NCI-H1105 treated with DMSO at 0.1 percent for 48 hours (cell line): Measurements from ENCODE around the gene SKA3.
"Not testable (repeated sequence)": the region's sequence is repeated elsewhere in the genome, so short reads cannot be mapped to it uniquely, and the experiment has no call there.

Experiments
- DNase-seq: peaks from one replicate; lab custom pipeline; 2025; lab: John Stamatoyannopoulos, UW

The SKA3 gene

DNA sequence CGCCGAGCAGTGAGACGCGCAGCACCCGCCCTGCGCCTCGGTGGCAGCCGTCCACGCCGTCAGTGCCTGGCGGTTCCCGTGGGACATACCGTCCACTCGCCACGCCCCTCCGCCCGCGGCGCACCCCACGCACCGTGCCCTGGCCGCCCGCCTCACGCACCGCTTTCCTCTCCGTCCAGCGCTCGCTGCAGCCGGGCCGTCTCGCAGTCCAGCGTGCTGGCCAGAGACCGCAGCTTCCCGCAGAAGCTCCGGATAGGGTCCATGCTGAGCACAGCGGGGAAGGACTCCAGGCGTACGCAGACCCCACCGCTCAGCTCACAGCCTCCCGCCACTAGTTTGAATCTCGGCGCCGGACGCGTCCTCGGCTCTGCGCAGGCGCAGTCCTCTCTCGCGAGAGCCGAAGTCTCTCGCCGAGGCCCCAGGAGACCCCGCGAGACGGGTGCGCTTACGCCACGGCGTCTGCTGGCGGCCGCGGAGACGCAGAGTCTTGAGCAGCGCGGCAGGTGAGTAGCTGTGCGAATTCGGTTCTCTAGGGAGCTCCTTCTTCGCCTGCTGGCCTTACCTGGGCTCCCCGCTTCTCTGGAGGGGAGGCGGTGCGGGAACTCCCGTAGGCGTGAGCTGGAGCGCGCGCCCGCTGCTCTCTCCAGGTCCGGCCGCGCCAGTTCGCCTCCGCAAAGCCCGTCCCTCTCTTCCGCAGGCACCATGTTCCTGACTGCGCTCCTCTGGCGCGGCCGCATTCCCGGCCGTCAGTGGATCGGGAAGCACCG is at the start of gene SKA3, which contains the start of gene MRPL57:
TSS of gene SKA3 (minus strand) at position 338 of the 767 bp plus-strand sequence. CDS start at position 263, 75 bp downstream.
TSS of gene MRPL57 (plus strand) at position 444 of the 767 bp plus-strand sequence. CDS start at position 703, 259 bp downstream.
- peak; percentile 80 for DNase-seq

DNA sequence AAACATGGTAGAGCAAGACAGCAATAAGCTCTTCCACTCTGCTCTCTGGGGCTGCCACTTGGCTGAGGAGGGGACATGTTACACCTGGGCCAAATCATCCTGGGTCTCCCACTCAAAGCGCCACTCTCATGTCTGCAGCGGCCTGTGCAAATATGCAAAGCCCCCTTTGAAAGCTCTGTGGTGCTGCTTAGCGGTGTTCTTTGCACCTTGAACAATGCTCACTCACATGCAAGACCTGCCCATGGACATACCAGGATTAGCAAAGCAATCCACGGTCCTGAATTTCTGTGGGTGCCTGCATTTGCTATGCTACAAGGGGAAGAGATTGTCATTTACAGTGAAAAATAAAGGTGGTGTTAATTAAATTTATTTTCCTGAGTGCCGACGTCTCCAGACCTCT is 48.7 kb upstream of the SKA3 start:
- DNase-seq: no peak

DNA sequence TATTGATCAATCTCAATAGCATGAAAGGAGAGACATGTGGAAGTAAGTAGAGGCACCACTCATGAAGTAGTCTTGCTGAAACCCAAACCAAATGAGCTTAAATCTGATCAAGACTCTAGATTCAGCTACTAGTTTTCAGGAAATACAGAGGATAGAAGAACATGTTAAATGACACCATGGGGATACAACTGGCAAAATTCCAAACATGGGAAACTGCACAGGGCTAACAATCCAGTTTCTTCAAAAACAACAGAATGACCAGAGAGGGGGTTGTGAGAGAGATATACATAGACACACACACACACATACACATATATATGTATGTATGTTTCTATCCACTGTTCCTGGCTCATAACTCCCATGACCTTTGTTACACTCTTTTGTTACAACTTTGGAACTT is 44.9 kb upstream of the SKA3 start:
- DNase-seq: no peak

DNA sequence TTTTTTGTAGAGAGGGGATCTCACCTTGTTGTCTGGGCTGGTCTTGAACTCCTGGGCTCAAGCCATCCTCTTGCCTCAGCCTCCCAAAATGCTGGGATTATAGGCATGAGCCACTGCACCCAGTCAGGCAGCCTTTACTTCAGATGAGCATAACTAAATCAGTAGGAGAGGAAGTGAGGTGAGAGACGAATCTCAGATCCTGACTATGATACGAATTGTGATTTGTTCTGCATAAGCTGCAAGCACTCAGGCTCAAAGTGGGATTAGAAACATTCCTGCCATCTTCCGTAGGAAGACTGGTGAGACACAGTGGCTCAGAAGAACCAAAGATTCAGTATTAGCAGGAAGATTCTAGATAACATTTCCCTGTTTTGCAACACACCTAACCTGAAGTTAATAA is 43.4 kb upstream of the SKA3 start:
- DNase-seq: not testable (repeated sequence)

DNA sequence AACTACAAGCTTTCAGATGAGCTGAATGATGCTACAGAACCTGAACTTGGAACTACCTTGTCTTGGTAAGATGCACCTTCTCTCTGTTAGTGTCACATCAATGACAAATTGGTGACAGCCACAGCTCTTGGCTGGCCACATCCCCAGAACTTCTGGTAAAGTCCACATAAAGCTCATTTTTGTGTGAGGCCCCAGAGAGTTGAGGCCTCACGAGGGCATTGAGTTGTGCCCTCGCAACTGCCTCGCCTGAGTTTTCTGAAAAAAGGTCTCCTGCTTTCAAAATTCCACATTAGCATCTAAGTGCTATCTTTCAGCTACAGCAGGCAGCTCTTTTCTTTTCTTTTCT is 42.7 kb upstream of the SKA3 start:
- DNase-seq: no peak

DNA sequence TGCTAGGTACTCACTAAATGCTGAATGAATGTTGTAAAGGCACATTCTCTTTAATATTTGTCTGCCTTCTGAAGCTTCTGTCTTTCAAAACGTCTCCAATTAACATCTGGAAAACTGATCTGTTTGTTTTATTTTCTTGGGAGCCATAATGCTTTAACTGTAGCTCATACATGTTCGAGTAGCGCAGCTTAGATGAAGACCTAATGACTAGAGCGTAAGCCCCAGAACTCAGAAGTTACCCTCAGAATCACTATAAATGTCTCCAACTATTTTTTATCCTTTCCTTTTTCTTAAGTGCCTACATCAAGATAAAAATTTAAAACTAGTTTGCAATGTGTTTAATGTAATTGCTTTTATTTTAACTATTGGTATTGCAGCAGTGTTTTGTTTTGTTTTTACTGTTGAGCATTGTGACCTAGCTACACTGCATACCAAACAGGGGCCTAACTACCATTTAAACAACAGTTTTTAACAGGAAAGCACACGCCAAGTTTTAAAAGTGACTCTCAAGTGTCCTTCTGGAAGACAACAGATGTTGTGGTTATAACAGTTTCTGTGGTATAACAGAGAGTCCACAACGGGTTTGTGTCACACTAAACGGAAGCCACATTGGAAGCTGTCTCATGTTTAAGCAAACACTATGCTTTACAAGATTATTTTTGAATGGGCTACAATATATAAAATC is 42.1 kb upstream of the SKA3 start:
- DNase-seq: no peak

DNA sequence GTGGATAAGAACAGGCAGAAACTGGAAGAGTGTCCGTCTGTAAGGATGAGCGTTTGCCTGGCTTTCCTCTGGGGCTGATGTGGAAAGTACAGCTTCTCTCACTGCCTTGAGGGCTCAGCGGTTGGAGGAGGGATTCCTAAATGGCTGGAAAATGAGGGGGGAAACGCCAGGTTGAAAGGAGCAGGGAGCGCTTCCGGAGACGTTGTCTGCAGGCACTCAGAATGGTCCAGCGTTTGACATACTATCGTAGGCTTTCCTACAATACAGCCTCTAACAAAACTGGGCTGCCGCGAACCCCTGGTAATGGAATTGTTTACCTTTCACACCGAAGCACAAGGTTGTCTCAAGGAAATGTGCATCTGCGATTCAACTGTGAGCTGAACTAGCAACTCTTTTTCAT is 40.0 kb upstream of the SKA3 start:
- no peak for DNase-seq

DNA sequence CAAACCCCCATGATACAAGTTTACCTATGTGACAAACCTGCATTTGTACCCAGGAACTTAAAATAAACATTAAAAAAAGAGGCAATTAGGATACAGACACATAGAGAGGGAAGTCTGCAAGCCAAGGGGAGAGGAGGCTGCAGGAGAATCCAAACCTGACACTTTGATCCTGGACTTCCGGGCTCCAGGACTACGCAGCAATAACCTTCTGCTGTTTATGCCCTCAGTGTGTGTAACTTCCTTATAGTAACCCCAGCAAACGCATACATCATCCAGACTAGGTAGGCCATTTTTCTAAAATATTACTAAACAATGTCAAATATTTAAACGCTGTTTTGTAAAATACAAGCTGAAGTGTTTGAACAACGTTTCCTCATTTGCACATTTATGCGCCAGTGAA is 39.1 kb upstream of the SKA3 start:
- not testable (repeated sequence) for DNase-seq

DNA sequence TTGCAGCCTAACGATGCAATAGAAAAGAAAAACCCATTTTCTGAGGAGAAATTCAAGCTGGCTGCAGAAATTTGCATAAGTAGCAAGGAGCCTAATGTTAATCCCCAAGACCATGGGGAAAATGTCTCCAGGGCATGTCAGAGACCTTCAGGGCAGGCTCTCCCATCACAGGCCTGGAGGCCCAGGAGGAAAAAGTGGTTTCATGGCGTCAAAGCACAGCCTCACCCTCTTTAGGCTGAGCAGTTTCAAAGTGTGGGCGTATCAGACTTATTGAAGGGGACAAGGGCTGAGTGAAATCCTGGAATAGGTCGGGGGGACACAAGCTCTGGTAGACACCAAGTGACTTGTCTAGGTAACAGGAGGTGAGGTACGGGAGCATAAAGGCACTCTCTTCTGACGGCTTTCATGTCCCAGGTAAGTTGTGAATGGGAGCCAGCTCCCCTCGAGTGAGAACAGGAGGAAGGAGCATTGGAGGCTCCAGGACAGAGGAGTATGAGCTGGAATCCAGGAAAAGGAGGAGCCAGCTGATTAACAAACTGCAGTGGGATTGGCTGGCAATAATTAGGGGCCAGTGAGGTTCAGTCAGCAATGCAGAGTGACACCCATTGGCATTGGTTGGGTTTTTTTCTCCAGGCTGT is 35.9 kb upstream of the SKA3 start:
- no peak for DNase-seq

DNA sequence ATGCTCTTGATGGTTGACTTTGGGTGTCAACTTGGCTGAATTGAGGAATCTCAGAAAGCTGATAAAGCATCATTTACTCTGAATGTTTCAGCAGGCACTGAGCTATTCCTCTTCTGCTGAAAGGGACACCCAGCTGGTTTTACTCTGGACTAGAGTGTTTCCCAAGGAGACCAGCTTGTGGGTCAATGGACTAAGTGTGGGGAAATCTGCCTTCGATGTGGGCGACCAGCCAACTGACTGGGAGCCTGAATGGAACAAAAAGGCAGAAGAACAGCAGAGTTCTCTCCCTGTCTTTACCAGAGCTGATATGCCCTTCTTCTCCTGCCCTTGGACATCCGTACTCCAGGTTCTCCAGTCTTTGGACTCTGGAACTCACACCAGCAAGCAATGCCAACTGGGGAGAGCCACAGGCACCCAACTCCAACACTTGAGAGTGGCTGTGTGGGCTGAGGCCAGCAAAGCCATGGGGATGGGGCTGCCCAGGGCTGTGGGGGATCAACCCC is 32.4 kb upstream of the SKA3 start:
- no peak for DNase-seq

DNA sequence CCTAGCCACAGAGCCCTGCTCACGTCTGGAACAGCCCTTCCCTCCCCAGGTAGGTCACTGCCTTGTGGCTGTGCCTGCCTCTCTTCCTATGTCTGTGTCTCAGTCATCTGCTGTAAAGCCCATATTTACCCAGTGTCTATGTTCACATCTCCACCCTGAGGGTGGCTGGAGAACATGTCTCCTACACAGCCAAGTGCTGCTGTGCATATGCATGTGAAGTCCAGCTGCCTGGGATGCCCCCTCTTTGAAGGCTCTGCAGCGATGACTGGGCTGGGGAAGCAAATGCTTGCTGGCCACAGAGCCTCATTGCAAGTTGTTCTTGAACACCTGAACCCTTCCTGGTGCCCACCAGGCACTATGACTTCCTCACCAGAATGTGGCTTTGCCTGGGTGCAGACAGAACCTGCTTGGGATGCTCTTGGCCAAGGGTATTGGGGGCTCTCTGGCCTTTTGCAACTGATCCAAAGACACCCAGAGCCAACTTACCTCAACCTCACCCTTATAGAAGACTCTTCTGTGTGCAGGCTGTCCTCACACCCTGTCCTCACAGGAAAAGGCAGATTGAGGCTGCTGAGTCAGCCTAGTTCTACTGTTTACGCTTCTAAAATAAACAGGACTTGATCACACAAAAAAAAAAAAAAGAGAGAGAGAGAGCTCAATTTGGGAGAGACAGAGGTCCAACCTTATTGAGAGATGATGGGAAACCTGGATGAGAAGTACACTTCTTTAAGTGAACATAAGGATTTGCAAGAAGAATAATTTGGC is 26.6 kb upstream of the SKA3 start:
- DNase-seq: no peak

DNA sequence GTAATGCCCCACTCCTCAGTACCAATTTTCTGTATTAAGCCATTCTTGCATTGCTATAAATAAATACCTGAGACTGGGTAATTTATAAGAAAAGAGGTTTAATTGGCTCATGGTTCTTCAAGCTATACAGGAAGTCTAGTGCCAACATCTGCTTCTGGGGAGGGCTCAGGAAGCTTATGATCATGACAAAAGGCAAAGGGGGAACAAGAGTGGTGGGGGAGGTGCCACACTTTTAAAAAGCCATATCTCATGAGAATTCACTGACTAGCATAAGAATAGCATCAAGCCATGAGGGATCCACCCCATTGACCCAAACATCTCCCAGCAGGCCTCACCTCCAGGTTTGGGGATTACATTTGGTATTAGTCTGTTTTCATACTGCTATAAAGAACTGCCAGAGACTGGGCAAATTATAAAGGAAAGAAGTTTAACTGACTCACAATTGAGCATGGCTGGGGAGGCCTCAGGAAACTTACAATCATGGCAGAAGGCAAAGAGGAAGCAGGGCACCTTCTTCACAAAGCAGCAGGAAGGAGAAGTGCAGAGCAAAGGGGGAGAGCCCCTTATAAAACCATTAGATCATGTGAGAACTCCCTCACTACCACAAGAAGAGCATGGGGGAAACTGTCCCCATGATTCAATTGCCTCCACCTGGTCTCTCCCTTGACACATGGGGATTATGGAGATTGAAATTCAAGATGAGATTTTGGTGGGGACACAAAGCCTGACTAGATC is 25.3 kb upstream of the SKA3 start:
- not testable (repeated sequence) for DNase-seq

DNA sequence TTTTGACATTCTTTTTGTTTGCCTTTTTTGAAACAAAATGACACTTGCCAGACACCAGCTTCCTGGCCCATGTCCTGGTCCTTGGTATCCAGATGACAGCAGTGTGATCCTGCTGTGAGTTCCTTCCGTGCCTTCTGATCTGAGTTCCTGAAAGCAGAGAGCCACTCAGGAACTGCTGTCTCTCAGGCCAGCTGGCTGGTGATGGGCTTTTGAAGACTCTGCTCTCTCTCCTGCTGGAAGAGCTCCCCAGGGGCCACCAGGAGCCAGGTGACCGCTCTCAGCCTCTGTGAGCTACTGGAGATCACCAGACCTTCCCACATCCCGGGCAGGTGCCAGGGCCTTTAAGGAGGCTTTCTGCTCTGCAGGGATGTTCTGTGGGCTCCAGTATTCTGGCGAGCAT is 22.0 kb upstream of the SKA3 start:
- DNase-seq: not testable (repeated sequence)

DNA sequence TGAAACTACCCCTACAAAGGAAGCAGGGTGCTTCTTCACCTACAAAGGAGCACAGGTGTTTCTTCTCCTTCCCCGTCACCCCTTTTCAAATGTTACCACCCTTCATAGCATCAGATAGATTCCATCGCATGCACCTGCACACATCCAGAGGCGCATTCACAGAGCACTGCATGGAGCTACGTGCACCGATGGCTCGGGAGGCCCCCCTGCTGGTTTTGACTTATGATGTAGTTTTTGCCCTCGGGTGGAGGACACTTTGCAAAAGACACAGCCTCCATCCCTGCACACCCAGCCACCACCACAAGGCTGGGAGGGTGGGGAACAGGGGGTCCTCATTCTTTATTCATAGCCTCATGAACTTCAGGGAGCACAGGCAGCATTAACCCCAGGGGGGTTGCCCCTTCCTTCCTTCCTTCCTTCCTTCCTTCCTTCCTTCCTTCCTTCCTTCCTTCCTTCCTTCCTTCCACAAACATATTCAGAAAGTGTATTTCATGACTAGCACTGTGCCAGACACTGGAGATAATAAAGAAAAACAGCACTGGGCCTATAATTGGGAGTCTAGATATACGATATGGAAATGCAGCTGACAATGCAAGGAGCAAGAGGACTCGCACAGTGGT is 21.4 kb upstream of the SKA3 start:
- DNase-seq: not testable (repeated sequence)

DNA sequence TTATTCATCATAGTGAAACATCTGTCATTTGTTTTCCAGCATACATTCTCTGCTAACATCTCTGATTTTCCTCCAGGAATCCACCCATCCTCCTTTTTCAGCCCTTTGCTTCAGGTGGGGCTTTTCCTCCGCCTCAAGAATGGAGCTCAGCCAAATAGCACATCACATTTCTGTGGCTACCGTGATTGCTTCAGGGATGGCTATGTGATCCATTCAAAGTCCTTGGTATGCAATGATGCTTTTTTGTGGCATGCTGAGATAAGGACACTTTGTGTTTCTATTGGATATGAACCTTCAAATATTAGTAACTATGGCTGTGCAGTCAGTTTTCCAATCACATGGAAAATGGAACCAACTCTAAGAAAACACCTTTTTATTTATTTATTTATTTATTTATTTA is 18.4 kb upstream of the SKA3 start:
- not testable (repeated sequence) for DNase-seq

DNA sequence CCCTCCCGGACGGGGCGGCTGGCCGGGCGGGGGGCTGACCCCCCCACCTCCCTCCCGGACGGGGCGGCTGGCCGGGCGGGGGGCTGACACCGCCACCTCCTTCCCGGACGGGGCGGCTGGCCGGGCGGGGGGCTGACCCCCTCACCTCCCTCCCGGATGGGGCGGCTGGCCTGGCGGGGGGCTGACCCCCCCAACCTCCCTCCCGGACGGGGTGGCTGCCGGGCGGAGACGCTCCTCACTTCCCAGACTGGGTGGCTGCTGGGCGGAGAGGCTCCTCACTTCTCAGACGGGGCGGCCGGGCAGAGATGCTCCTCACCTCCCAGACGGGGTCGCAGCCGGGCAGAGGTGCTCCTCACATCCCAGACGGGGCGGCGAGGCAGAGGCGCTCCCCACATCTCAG is 10.1 kb upstream of the SKA3 start:
- DNase-seq: not testable (repeated sequence)

DNA sequence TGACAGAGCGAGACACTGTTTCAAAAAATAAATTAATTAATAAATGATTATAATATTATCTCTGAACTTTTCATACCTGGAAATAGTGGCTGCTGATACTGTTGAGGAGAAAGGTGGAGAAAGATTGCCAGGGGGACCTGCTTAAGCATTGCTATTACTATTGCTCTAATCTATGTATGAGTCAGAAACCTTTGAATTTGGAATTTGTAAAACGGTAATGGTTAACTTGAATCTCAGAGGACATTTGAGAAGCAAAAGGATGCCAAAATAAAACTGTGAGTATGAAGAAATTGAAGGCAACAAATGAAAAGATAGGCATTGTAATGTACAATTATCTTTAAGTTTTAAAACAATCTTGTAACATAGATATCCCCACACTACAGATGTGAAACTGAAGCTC is 5.3 kb upstream of the SKA3 start:
- no peak for DNase-seq

DNA sequence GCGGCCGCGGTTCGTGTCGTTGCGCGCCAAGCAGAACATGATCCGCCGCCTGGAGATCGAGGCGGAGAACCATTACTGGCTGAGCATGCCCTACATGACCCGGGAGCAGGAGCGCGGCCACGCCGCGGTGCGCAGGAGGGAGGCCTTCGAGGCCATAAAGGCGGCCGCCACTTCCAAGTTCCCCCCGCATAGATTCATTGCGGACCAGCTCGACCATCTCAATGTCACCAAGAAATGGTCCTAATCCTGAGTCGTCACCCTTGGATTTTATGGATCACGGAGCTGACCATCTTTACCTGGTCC is 581 bp upstream of the SKA3 start:
- peak; percentile 31 for DNase-seq

DNA sequence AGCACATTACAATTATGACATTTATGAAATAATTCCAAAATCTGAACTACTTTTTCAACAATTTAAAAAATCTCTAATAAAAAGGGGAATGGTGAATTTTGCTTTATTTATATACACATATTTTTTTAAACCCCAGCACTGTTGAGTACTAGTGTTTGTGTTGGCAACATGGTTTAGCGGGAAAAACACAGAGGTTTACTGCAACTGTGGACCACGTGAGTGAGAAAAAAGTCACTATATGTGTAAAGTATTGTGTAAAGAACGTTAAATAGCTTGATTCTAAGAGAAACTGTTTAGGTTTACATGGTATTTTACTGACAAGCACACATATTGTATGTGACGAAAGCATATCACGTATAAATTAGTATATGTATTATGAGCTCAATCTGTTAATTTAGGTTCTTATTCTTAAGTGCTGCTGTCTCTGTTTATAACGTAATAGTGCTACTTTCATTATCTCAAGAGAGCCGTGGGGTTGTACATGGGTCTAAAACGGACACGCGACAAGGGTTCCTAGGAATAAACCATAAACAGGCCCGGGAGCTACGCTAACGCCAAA is 617 bp downstream of the SKA3 start:
- DNase-seq: no peak

DNA sequence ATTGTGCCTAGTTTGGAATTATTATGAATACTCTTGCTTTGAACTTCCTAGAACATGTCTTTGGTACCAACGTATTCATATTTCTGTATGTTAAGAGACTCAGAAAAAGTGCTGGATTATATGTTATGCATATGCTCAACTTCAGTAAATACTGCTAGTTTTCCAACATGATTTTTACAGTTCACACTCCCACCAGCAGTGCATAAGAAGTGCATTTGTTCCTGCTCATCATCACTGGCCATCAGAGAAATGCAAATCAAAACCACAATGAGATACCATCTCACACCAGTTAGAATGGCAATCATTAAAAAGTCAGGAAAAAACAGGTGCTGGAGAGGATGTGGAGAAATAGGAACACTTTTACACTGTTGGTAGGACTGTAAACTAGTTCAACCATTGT is 2.6 kb downstream of the SKA3 start:
- not testable (repeated sequence) for DNase-seq

DNA sequence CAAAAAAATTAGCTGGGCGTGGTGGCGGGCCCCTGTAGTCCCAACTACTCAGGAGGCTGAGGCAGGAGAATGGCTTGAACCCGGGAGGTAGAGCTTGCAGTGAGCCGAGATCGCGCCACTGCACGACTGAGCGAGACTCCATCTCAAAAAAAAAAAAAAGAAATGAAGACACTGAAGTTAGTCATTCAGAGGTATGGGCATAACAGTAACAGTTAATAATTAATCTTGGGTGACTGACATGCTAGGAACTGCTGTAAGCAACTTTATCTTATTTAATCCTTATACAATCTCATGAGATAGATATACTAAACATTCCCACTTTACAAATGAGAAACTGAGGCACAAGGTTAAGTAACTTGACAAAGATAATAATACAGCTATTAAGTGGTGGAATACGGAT is 4.9 kb downstream of the SKA3 start:
- DNase-seq: no peak
